H1 (cell line): ENCODE data around the gene RHO.

Experiments used
- CTCF ChIP-seq, 3 experiments: IDR thresholded peaks; 1 replicate in 2 of 3; 2 replicates in 1 of 3; pipeline versions ENCODE4 v1.5.1 to v1.6.1; 2011; ENCODE audit warnings: low read length in 3 of 3, mild to moderate bottlenecking in 3 of 3, inconsistent platforms in 2 of 3, low read depth in 1 of 3, moderate library complexity in 1 of 3; ENCODE audit not compliant: insufficient read depth in 1 of 3; ENCODE audit errors: control extremely low read depth in 1 of 3
- EZH2 ChIP-seq: fragments of 200-600 bp; sonication (generic); IDR thresholded peaks from 2 replicates; pipeline ENCODE4 v1.7.1; 2012; ENCODE audit warnings: low read depth, mild to moderate bottlenecking, moderate library complexity, low read length, inconsistent platforms; ENCODE audit not compliant: severe bottlenecking
- HDAC2 ChIP-seq, 2 experiments: fragments of 300-600 bp in 1 of 2; sonication (generic) in 1 of 2; IDR thresholded peaks; 2 replicates each; pipeline ENCODE4 v1.6.1; 2011 to 2012; ENCODE audit warnings: low read depth in 2 of 2, low read length in 2 of 2, mild to moderate bottlenecking in 2 of 2, moderate library complexity in 2 of 2, borderline replicate concordance in 1 of 2, inconsistent platforms in 1 of 2
- KDM5A ChIP-seq: fragments of 200-600 bp; IDR thresholded peaks from 2 replicates; pipeline ENCODE4 v1.7.1; 2012; ENCODE audit warnings: mild to moderate bottlenecking, low read length, inconsistent platforms, mixed read lengths
- POLR2A ChIP-seq, 2 experiments: IDR thresholded peaks; 1 replicate in 1 of 2; 2 replicates in 1 of 2; pipeline ENCODE4 v1.6.1; 2011; ENCODE audit warnings: low read depth in 2 of 2, low read length in 2 of 2, mild to moderate bottlenecking in 2 of 2; ENCODE audit errors: control extremely low read depth in 1 of 2
- POLR2AphosphoS5 ChIP-seq: IDR thresholded peaks from 2 replicates; pipeline ENCODE4 v1.6.1; 2011; ENCODE audit warnings: low read depth, low read length
- SIRT6 ChIP-seq: IDR thresholded peaks from one replicate; pipeline ENCODE4 v1.7.1; 2012; ENCODE audit warnings: low read length, inconsistent platforms
- SUZ12 ChIP-seq: fragments of 200-600 bp; sonication (generic); IDR thresholded peaks from 2 replicates; pipeline ENCODE4 v1.6.1; 2012; ENCODE audit warnings: mild to moderate bottlenecking, inconsistent platforms, low read length, moderate library complexity, mixed read lengths

GRCh38 chr3:129552287-129553050 is 24.0 kb downstream of the RHO start:
- TF ChIP-seq SIRT6 (no peak), KDM5A (no peak), CTCF (IDR thresholded peaks at IDR 0.05; ENCODE audit: control extremely low read depth in 1 of 3, insufficient read depth in 1 of 3, low read depth in 1 of 3, low read length in 3 of 3) (no peak), POLR2A (IDR thresholded peaks at IDR 0.05; ENCODE audit: control extremely low read depth in 1 of 2, low read depth in 2 of 2, low read length in 2 of 2) (no peak), EZH2 (no peak), POLR2AphosphoS5 (no peak), HDAC2 (IDR thresholded peaks at IDR 0.05; ENCODE audit: borderline replicate concordance in 1 of 2, low read depth in 2 of 2, low read length in 2 of 2) (no peak), SUZ12 (no peak)
